ENCODE measurements around the gene RIPOR3.
"Not testable (repeated sequence)": the region's sequence is repeated elsewhere in the genome, so short reads cannot be mapped to it uniquely, and the experiment has no call there.

Gene RIPOR3

GRCh38 chr20:50632236-50632635, 59.1 kb downstream of the RIPOR3 start:
- DNase-seq (ENCODE audit: low spot score): peak; percentile 59

- no peak for DNase-seq (ENCODE audit: low spot score)
Measured at GRCh38 chr20:50630578-50631263, 60.6 kb downstream of the RIPOR3 start.

- no peak for DNase-seq (ENCODE audit: low spot score)
Measured at GRCh38 chr20:50629670-50630045, 61.7 kb downstream of the RIPOR3 start.

- no peak for DNase-seq (ENCODE audit: low spot score)
Measured at GRCh38 chr20:50628853-50629669, 62.3 kb downstream of the RIPOR3 start.

- DNase-seq (ENCODE audit: low spot score): no peak
Measured at GRCh38 chr20:50628332-50628731, 63.0 kb downstream of the RIPOR3 start.

- no peak for DNase-seq (ENCODE audit: low spot score)
Measured at GRCh38 chr20:50627747-50628146, 63.6 kb downstream of the RIPOR3 start.

GRCh38 chr20:50625986-50626677, 65.2 kb downstream of the RIPOR3 start:
- DNase-seq (ENCODE audit: low spot score): peak; percentile 31

GRCh38 chr20:50624351-50625016, 66.9 kb downstream of the RIPOR3 start:
- peak; percentile 17 for DNase-seq (ENCODE audit: low spot score)

GRCh38 chr20:50621068-50621665, 70.2 kb downstream of the RIPOR3 start:
- DNase-seq (ENCODE audit: low spot score): no peak

- not testable (repeated sequence) for DNase-seq (ENCODE audit: low spot score)
Measured at GRCh38 chr20:50620459-50620858, 70.9 kb downstream of the RIPOR3 start.

GRCh38 chr20:50618537-50618936, 72.8 kb downstream of the RIPOR3 start:
- no peak for DNase-seq (ENCODE audit: low spot score)

GRCh38 chr20:50617022-50617421, 74.3 kb downstream of the RIPOR3 start:
- no peak for DNase-seq (ENCODE audit: low spot score)

GRCh38 chr20:50615407-50615806, 75.9 kb downstream of the RIPOR3 start:
- no peak for DNase-seq (ENCODE audit: low spot score)

GRCh38 chr20:50613438-50614169, 77.7 kb downstream of the RIPOR3 start:
- peak; percentile 49 for DNase-seq (ENCODE audit: low spot score)

- DNase-seq (ENCODE audit: low spot score): no peak
Measured at GRCh38 chr20:50611128-50611810, 80.1 kb downstream of the RIPOR3 start.

GRCh38 chr20:50610212-50610718, 81.1 kb downstream of the RIPOR3 start:
- no peak for DNase-seq (ENCODE audit: low spot score)

- no peak for DNase-seq (ENCODE audit: low spot score)
Measured at GRCh38 chr20:50609438-50609989, 81.8 kb downstream of the RIPOR3 start.

GRCh38 chr20:50608750-50609104, 82.6 kb downstream of the RIPOR3 start:
- no peak for DNase-seq (ENCODE audit: low spot score)

GRCh38 chr20:50607850-50608749, 83.2 kb downstream of the RIPOR3 start:
- DNase-seq (ENCODE audit: low spot score): no peak
